K562 (cell line): ENCODE measurements around the gene CDH20. TPM values are rescaled to one million over a fixed set of nuclear protein-coding genes. Genes with fewer than 3 reads are reported as not detected.
A peak's percentile ranks its signal among the peaks of the same experiment; 100 is the strongest.

Experiments
- ATAC-seq: fragments of 200-7000 bp; cut with Tn5 transposase; 3 replicates; pipeline ENCODE4 v1.9.1; 2020; ENCODE audit warnings: moderate library complexity
- BruUV-seq: library from RNA; stranded (reverse); fragments of 400-500 nt; replicated peaks from 2 replicates; lab custom pipeline; 2021; lab: Mats Ljungman, UMichigan
- CTCF ChIA-PET: fragments of 300-600 bp; formaldehyde crosslinking; extraction: SDS; loops from one replicate; lab custom pipeline; 2021; ENCODE audit warnings: low intra/inter-chr PET ratio; lab: Yijun Ruan, JAX
- POLR2A ChIA-PET: fragments of 300-600, 350-650 bp; sonication (Branson Sonifier 250); formaldehyde crosslinking; extraction: SDS; loops from one replicate; lab custom pipeline; 2021; ENCODE audit warnings: antibody characterized with exemption, inconsistent platforms; lab: Yijun Ruan, JAX
- DNase-seq, 4 experiments: peaks; one replicate each; pipeline versions ENCODE4 v3.0.0 to v3.0.0-alpha.2; 2011 to 2018; ENCODE audit warnings: low spot score in 3 of 4, mixed read lengths in 3 of 4; ENCODE audit errors: extremely low read depth in 1 of 4
- FAIRE-seq: peaks from 2 replicates; lab custom pipeline; 2011; peaks lifted over from hg19 to GRCh38; lab: Jason Lieb, UNC
- H2AFZ ChIP-seq: 2 replicates; pipeline ENCODE4 v1.6.0; 2011; ENCODE audit warnings: low read depth, low read length, control low read depth, inconsistent platforms
- H3K27ac ChIP-seq: fragments of 200-600 bp; 3 replicates; pipeline ENCODE4 v1.8.0; 2011; ENCODE audit warnings: low read depth, mild to moderate bottlenecking, control low read depth, inconsistent platforms, low read length, moderate library complexity, mixed read lengths; ENCODE audit errors: extremely low read depth
- H3K27me3 ChIP-seq, 2 experiments: fragments of 300-600 bp in 1 of 2; 2 replicates in 1 of 2; 3 replicates in 1 of 2; pipeline versions ENCODE4 v1.6.0 to v1.8.0; 2011; ENCODE audit warnings: inconsistent platforms in 2 of 2, low read length in 2 of 2, mild to moderate bottlenecking in 1 of 2, mixed read lengths in 1 of 2, moderate library complexity in 1 of 2; ENCODE audit not compliant: control insufficient read depth in 2 of 2, insufficient read depth in 2 of 2
- H3K36me3 ChIP-seq: fragments of 300-600 bp; 3 replicates; pipeline ENCODE4 v1.8.0; 2011; ENCODE audit warnings: mild to moderate bottlenecking, low read length, inconsistent platforms; ENCODE audit not compliant: control insufficient read depth, insufficient read depth
- H3K4me1 ChIP-seq, 2 experiments: fragments of 200-600 bp in 1 of 2; replicated peaks in 1 of 2; 2 replicates in 1 of 2; 3 replicates in 1 of 2; pipeline versions ENCODE4 v1.5.1 to v1.8.0; 2011; ENCODE audit warnings: inconsistent platforms in 2 of 2, low read length in 2 of 2, mild to moderate bottlenecking in 1 of 2, mixed read lengths in 1 of 2, moderate library complexity in 1 of 2; ENCODE audit not compliant: control insufficient read depth in 2 of 2, insufficient read depth in 2 of 2
- H3K4me2 ChIP-seq: 2 replicates; pipeline ENCODE4 v1.6.1; 2011; ENCODE audit warnings: low read length, control low read depth, inconsistent platforms, mixed read lengths; ENCODE audit not compliant: insufficient read depth
- H3K4me3 ChIP-seq: fragments of 200-600 bp; sonication (generic), shearing (Covaris generic); 2 replicates; pipeline ENCODE4 v1.5.1; 2016; ENCODE audit warnings: control low read depth, inconsistent platforms
- H3K79me2 ChIP-seq: fragments of 200-600 bp; 3 replicates; pipeline ENCODE4 v1.8.0; 2011; ENCODE audit warnings: low read length, inconsistent platforms; ENCODE audit not compliant: control insufficient read depth, insufficient read depth
- H3K9ac ChIP-seq, 2 experiments: 2 replicates each; pipeline versions ENCODE4 v1.6.0 to v1.6.1; 2011; ENCODE audit warnings: low read depth in 2 of 2, low read length in 2 of 2, control low read depth in 1 of 2, inconsistent platforms in 1 of 2, mild to moderate bottlenecking in 1 of 2, mixed read lengths in 1 of 2; ENCODE audit not compliant: insufficient read depth in 1 of 2
- H3K9me1 ChIP-seq: one replicate; pipeline ENCODE4 v1.6.0; 2011; ENCODE audit warnings: inconsistent platforms, mild to moderate bottlenecking, low read length, moderate library complexity; ENCODE audit not compliant: control insufficient read depth, insufficient read depth
- H3K9me3 ChIP-seq: replicated peaks from 2 replicates; pipeline ENCODE4 v1.5.1; 2011; ENCODE audit warnings: low read depth, low read length, inconsistent platforms; ENCODE audit not compliant: control insufficient read depth, insufficient read depth
- H4K20me1 ChIP-seq: replicated peaks from 2 replicates; pipeline ENCODE4 v1.6.1; 2011; ENCODE audit warnings: low read length, inconsistent platforms, mixed read lengths; ENCODE audit not compliant: control insufficient read depth, insufficient read depth
- GABPB1 ChIP-seq: sonication (generic); formaldehyde crosslinking; IDR thresholded peaks from 2 replicates; pipeline ENCODE4 v1.8.0; 2022; ENCODE audit warnings: mild to moderate bottlenecking, missing genetic modification reagents
- RAD21 ChIP-seq, 2 experiments: fragments of 250-450 bp in 1 of 2; fragments of 450-650 bp in 1 of 2; sonication (Bioruptor Pico) in 1 of 2; formaldehyde crosslinking in 1 of 2; IDR thresholded peaks in 1 of 2; conservative IDR thresholded peaks in 1 of 2; 2 replicates each; pipeline versions ENCODE4 v1.4.0 to v1.8.0; 2020 to 2022; ENCODE audit warnings: mild to moderate bottlenecking in 2 of 2, moderate library complexity in 1 of 2
- SMC3 ChIP-seq: conservative IDR thresholded peaks from 2 replicates; pipeline ENCODE4 v1.6.1; 2011; ENCODE audit warnings: low read depth, low read length, improper control_type of control experiment; ENCODE audit not compliant: insufficient read depth
- ZC3H8 ChIP-seq: fragments of 450-650 bp; IDR thresholded peaks from 2 replicates; pipeline ENCODE4 v1.6.1; 2017
- WGBS: fragments of 100-300 bp; shearing (Covaris generic); methylation state at CpG from one replicate; pipeline ENCODE4 v1.1.6; 2016; ENCODE audit warnings: low coverage, mixed read lengths; ENCODE audit not compliant: insufficient coverage; ENCODE audit errors: missing lambda C conversion rate; 5-methylcytosine and 5-hydroxymethylcytosine counted together
- in situ Hi-C: fragments of 300-500 bp; cut with MboI; formaldehyde crosslinking; loops from 4 replicates; pipeline ENCODE4 v1.15.0; 2018; ENCODE audit warnings: inconsistent platforms, mixed read lengths
- intact Hi-C: fragments of 100-400 bp; cut with micrococcal nuclease; formaldehyde crosslinking; loops from 2 replicates; pipeline ENCODE4 v1.14.2; 2022
- polyA plus RNA-seq, 8 experiments: library from polyadenylated mRNA; depleted of rRNA in 4 of 8; stranded (reverse) in 5 of 8; unstranded in 3 of 8; fragments of >200 nt; fragmentation: Nextera tagmentation in 2 of 8; fragmentation: Illumina TruSeq in 1 of 8; extraction: Ambion mirVana in 2 of 8; extraction: Trizol in 1 of 8; gene quantifications; 2 replicates each; pipeline versions ENCODE4 v1.2.1 to v1.2.3, GENCODE V29; 2011 to 2014; ENCODE audit warnings: inconsistent platforms in 1 of 8, missing spikeins in 1 of 8
- total RNA-seq, 7 experiments: library from RNA; depleted of rRNA in 6 of 7; stranded (reverse); fragments of >200 nt in 6 of 7; fragmentation: Illumina TruSeq in 2 of 7; extraction: Trizol in 2 of 7; gene quantifications; 2 replicates each; pipeline versions ENCODE4 v1.2.1 to v1.2.3, GENCODE V29; 2011 to 2021; ENCODE audit warnings: low replicate concordance in 1 of 7
- TF ChIP-seq, protein P1 (sequence below), 3 experiments: IDR thresholded peaks in 2 of 3; conservative IDR thresholded peaks in 1 of 3; 2 replicates each; pipeline ENCODE4 v1.5.1; 2011 to 2012; ENCODE audit warnings: low read length in 3 of 3, mild to moderate bottlenecking in 3 of 3, control low read depth in 2 of 3, improper control_type of control experiment in 1 of 3, inconsistent platforms in 1 of 3, low read depth in 1 of 3, mixed read lengths in 1 of 3, moderate library complexity in 1 of 3; ENCODE audit not compliant: insufficient read depth in 2 of 3
- TF ChIP-seq, protein P2 (sequence below), 2 experiments: fragments of 450-650 bp; formaldehyde crosslinking in 1 of 2; IDR thresholded peaks; 2 replicates each; pipeline versions ENCODE4 v1.4.0 to v1.6.1; 2014 to 2020; ENCODE audit warnings: mild to moderate bottlenecking in 2 of 2, borderline replicate concordance in 1 of 2, low read depth in 1 of 2
- TF ChIP-seq, protein P3 (sequence below): fragments of 450-650 bp; IDR thresholded peaks from 2 replicates; pipeline ENCODE4 v1.6.1; 2016; ENCODE audit warnings: borderline replicate concordance

CDH20 gene
- total and polyA plus RNA-seq, 9 of the 15 experiments (the other 6 are each of a cell fraction or from before 2014, with no cell fraction given), result not detected

DNA sequence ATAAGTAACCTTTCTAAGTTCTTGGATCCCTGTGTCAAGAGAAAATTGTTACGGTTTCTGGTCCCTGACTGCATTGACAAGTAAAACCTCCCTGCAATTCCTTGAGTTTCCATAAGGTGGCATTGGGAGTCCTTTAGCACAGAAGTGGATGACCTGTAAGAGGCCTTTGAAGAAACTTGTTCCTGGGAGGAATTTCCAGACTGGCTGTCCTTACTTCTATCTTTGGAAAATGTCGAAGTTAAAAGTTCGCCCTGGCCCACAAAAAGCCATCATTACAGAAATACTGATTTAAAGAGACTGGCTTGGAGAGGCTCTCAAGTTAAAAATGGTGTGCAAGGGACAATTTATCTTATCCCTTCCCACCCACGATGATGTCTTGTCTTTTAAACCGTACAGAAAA is 218.4 kb downstream of the CDH20 start:
- Histone ChIP-seq H3K36me3 (no peaks in the 10 kb centered on the region), H2AFZ (no peak overlapping the region), H3K9me3 (no peaks in the 10 kb centered on the region), H3K4me1 (peaks cover 0 to 6% of the 10 kb centered on the region in 2 experiments; a peak in 1 of 5 replicates), H3K4me2 (no peak overlapping the region), H3K9me1 (no peaks in the 10 kb centered on the region), H3K27me3 (peaks cover 0 to 4% of the 10 kb centered on the region in 2 experiments; a peak in 1 of 5 replicates), H4K20me1 (no peaks in the 10 kb centered on the region), H3K27ac (no peak overlapping the region), H3K9ac (no peak overlapping the region), H3K79me2 (no peaks in the 10 kb centered on the region), H3K4me3 (no peak overlapping the region)
- DNase-seq (peak; percentile 18 to 47 (median 34)), FAIRE-seq (peak; percentile 19), ATAC-seq (peak; percentile 71; the same call in 2 of the 3 replicates)
- intact Hi-C loops (no loop called here), in situ Hi-C loops (no loop called here)
- no TSS peak for BruUV-seq
- POLR2A ChIA-PET, result no interaction called here
- CTCF ChIA-PET, result interaction anchor here (0.7 to 1.0 kb wide), 2 partner anchors 578 to 580 kb away, joined by 3 to 4 read pairs; no protein-coding TSS in a partner anchor
- WGBS, result 5% methylated on average over 4 of the region's 5 CpGs
- TF ChIP-seq, protein P1, sequence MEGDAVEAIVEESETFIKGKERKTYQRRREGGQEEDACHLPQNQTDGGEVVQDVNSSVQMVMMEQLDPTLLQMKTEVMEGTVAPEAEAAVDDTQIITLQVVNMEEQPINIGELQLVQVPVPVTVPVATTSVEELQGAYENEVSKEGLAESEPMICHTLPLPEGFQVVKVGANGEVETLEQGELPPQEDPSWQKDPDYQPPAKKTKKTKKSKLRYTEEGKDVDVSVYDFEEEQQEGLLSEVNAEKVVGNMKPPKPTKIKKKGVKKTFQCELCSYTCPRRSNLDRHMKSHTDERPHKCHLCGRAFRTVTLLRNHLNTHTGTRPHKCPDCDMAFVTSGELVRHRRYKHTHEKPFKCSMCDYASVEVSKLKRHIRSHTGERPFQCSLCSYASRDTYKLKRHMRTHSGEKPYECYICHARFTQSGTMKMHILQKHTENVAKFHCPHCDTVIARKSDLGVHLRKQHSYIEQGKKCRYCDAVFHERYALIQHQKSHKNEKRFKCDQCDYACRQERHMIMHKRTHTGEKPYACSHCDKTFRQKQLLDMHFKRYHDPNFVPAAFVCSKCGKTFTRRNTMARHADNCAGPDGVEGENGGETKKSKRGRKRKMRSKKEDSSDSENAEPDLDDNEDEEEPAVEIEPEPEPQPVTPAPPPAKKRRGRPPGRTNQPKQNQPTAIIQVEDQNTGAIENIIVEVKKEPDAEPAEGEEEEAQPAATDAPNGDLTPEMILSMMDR (IDR thresholded peaks at IDR 0.05 in 2 of 3, conservative IDR thresholded peaks at IDR 0.05 in 1 of 3; ENCODE audit: insufficient read depth in 2 of 3, low read depth in 1 of 3, low read length in 3 of 3), result peak; percentile 22 to 59 (median 50); a peak in 4 of 6 replicates
- TF ChIP-seq, protein P2, sequence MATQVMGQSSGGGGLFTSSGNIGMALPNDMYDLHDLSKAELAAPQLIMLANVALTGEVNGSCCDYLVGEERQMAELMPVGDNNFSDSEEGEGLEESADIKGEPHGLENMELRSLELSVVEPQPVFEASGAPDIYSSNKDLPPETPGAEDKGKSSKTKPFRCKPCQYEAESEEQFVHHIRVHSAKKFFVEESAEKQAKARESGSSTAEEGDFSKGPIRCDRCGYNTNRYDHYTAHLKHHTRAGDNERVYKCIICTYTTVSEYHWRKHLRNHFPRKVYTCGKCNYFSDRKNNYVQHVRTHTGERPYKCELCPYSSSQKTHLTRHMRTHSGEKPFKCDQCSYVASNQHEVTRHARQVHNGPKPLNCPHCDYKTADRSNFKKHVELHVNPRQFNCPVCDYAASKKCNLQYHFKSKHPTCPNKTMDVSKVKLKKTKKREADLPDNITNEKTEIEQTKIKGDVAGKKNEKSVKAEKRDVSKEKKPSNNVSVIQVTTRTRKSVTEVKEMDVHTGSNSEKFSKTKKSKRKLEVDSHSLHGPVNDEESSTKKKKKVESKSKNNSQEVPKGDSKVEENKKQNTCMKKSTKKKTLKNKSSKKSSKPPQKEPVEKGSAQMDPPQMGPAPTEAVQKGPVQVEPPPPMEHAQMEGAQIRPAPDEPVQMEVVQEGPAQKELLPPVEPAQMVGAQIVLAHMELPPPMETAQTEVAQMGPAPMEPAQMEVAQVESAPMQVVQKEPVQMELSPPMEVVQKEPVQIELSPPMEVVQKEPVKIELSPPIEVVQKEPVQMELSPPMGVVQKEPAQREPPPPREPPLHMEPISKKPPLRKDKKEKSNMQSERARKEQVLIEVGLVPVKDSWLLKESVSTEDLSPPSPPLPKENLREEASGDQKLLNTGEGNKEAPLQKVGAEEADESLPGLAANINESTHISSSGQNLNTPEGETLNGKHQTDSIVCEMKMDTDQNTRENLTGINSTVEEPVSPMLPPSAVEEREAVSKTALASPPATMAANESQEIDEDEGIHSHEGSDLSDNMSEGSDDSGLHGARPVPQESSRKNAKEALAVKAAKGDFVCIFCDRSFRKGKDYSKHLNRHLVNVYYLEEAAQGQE (IDR thresholded peaks at IDR 0.05; ENCODE audit: borderline replicate concordance), result 0 out of 2 replicates have a peak, but pooled peaks have one; percentile 6
- TF ChIP-seq, protein P2 (CRISPR knock-in tag; IDR thresholded peaks at IDR 0.05; ENCODE audit: low read depth), result no peak
- no peak for TF ChIP-seq GABPB1 (CRISPR knock-in tag)
- no peak for TF ChIP-seq ZC3H8
- TF ChIP-seq SMC3, result 0 out of 2 replicates have a peak, but pooled peaks have one; percentile 15
- TF ChIP-seq, protein P3, sequence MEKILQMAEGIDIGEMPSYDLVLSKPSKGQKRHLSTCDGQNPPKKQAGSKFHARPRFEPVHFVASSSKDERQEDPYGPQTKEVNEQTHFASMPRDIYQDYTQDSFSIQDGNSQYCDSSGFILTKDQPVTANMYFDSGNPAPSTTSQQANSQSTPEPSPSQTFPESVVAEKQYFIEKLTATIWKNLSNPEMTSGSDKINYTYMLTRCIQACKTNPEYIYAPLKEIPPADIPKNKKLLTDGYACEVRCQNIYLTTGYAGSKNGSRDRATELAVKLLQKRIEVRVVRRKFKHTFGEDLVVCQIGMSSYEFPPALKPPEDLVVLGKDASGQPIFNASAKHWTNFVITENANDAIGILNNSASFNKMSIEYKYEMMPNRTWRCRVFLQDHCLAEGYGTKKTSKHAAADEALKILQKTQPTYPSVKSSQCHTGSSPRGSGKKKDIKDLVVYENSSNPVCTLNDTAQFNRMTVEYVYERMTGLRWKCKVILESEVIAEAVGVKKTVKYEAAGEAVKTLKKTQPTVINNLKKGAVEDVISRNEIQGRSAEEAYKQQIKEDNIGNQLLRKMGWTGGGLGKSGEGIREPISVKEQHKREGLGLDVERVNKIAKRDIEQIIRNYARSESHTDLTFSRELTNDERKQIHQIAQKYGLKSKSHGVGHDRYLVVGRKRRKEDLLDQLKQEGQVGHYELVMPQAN, result no peak
- TF ChIP-seq RAD21 (CRISPR knock-in tag; conservative IDR thresholded peaks at IDR 0.05 in 1 of 2, IDR thresholded peaks at IDR 0.05 in 1 of 2), result peak; percentile 46 to 55; a peak in 3 of 4 replicates
